Amniotic stem cell (primary cell): ENCODE results near the gene PHACTR1.

Experiments used
- DNase-seq: peaks from one replicate; lab custom pipeline; 2025; lab: John Stamatoyannopoulos, UW

The PHACTR1 gene

GRCh38 chr6:13163161-13163944 is 446.8 kb downstream of the PHACTR1 start:
- no peak for DNase-seq

DNA sequence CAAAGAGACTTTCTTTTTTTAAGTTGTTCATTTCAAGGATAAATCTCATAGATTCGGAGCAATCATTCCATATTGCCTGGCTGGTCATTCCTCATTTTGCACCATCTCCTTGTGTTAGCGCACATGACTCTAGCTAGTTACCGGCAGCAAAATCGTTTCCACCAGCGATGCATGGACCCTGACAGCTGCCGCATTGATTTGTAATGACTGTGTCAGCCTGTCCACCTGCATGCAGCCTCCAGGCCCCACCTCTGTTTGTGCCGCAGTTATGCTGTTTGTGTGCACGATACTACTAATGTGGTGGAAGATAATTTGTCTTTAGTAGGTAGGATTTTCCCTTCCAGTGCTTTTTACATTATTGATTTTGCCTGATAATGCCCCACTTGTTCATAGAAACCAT is 447.7 kb downstream of the PHACTR1 start:
- DNase-seq: no peak

DNA sequence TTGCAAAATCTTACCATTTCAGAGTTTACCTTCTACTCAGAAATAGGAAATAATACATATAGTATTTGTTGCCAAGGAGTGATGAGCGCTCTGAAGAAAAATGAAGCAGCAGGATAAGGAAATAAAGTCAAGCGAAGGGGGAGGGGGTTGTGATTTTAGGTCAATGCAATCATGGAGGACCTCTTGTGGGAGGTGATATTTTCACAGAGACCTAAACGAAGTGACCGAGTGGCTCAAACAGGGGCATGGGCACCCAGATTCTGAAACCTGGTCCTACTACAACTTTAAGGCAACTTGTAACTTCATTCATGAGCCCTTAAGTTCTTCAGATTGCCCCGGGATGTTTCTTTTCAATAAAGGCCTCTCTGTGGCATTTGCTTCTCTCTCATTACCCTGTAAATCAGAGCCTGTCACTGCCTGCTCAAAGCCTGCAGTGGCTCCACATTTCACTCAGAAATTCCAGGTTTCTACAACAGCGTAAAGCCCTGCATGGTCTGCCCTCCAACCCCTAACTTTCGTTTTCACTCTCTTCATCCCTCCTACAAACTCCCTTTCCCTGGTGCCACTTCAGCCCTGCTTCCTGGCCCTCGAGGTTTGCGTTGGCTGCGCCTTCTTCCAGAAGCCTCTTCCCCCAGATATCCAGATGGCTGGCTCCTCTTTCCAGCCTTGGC is 449.1 kb downstream of the PHACTR1 start:
- DNase-seq: no peak

DNA sequence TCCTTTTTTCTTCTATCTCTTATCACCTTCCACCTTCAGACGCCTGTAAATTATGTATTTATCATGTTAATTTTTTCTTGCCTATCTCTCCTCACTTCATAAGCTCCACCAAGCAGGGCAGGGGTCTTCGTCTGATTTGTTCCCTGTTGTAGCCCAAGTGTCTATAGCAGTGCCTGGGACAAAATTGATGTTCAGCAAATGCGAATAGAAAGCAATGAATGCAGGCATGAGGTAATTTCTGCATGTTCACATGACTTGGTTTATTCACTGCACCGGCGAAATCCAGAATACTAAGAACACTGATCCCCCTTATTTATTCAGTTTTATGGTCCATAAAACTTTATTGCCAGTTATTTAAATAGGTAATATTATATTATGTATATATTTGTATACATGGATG is 449.7 kb downstream of the PHACTR1 start:
- no peak for DNase-seq

DNA sequence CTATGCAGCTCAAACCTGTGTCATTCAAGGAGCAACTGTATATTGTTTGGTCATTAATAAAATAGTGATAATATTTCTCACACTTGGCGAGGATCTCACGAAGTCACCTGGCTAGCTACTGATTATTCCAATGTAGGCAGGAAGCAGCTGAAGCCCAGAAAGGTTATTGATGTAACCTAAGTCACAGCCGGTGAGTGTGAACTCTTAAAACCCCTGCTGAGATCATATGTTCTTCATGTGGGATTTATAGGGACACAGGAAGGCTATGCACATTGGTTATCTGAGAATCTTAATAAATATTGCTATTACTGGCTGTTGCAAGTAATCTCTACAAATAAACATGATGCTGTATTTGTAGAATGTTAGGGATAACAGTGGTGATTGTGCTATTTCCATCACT is 450.3 kb downstream of the PHACTR1 start:
- DNase-seq: no peak

DNA sequence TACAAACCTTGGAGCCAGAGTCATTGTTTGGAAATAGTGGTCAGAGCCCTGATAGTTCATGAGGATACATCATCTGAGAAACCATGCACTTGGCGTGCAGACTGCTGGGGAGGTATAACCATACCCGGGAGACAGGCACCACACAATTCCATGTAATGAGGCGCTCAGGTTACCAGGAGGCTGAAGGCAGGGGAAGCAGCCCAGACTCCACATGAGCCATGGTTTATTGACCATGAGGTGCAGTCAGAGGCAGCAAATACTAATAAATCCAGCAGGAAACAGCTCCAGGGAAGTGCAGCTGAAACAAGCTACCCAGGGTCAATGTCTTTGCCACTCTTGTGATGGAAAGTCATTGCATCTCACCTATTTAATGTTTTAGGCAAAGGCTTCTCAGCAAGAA is 455.7 kb downstream of the PHACTR1 start:
- no peak for DNase-seq

GRCh38 chr6:13175087-13175486 is 458.5 kb downstream of the PHACTR1 start:
- DNase-seq: no peak

GRCh38 chr6:13175759-13176158 is 459.2 kb downstream of the PHACTR1 start:
- no peak for DNase-seq

- no peak for DNase-seq
These were observed 461.1 kb downstream of the PHACTR1 start for GRCh38 chr6:13177664-13178063.

GRCh38 chr6:13178107-13178506 is 461.5 kb downstream of the PHACTR1 start:
- no peak for DNase-seq

DNA sequence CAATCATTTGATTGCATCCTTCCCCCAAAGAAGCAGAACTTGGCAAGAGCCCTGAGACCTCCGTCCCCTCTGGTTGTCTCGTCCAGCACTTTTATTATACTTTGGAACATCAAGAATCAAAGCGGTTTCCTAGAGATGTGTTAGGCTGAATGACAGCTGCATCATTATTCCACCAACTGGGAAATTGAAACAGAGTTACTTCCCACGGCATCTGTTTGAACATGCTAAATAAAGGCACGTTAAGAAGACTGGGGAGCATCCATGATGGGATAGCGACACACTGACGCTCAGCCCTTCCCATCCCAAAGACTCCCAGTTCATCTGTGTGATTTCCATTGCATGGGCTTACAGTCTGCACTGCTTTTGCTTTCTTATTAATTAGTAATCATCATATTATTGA is 464.0 kb downstream of the PHACTR1 start:
- DNase-seq: no peak

DNA sequence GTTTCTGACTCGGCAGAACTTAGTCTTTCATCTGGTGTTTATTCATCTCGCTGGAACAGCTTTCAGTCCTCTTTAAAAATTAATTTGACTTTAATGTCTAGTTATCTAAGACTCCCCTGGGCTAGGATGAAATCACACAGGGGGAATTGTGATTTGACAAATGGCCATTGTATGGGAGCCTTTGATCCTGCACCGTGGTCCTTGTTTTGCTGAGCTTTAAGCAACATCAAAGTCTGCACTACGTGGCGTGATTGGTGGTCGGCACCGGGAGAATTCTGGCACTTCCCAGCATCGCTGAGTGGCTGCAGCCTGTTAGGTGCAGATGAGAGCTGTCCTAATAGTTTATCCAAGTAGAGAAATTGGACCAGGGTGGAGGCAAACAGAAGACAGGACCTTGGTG is 464.8 kb downstream of the PHACTR1 start:
- no peak for DNase-seq

DNA sequence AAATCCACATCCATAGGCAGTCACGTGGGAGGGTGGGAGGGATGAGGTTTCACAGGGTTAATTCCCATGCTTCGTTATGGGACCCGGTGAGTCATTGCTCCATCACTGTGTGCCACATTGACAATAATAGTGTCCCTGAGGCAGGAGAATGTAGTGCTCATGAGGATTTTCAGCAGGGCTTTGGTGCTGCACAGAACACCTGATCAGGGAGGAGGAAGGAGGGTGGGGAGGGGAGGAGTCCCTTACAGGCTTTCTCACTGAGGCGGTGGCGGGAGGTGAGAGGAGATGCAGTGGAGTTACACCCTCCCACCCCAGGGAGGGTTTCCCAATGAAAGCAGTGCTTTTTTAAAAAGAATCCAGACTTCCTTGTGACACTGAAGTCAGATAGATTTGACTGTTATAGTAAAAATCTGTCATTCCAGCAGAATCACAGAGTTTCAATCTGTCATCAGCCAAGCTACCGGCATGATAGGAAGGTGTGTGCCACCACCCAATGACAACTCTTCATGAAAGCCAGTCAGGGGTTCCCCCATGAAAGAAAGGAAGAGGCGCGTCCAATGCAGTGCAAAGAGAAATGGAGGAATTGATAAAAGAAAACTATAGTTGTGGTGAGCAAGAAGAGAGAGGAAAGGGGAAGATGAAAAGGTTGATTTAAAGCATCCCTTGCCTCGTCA is 467.0 kb downstream of the PHACTR1 start:
- DNase-seq: no peak

DNA sequence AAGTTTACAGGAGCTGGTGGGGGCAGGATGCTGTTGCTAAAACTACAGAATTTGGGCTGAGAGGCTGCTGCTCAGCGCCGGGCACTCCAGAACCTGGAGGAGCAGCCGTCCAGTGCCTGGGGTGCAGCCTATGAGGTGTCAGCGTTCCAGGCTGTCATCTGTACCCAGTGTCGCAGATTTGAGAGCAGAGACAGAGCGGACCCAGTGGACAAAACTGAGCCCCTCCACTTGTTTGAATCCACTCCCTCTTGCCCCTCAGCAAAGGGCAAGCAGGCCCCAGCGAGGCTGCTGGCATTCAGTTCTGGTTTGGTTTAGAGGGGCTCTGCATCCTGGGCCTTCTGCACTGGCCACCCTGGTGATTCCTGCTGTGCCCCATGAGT is 467.5 kb downstream of the PHACTR1 start:
- DNase-seq: no peak

GRCh38 chr6:13184547-13184946 is 468.0 kb downstream of the PHACTR1 start:
- no peak for DNase-seq

- no peak for DNase-seq
These were observed 470.3 kb downstream of the PHACTR1 start for GRCh38 chr6:13186861-13187260.

- DNase-seq: no peak
These were observed 471.1 kb downstream of the PHACTR1 start for GRCh38 chr6:13187692-13188091.

DNA sequence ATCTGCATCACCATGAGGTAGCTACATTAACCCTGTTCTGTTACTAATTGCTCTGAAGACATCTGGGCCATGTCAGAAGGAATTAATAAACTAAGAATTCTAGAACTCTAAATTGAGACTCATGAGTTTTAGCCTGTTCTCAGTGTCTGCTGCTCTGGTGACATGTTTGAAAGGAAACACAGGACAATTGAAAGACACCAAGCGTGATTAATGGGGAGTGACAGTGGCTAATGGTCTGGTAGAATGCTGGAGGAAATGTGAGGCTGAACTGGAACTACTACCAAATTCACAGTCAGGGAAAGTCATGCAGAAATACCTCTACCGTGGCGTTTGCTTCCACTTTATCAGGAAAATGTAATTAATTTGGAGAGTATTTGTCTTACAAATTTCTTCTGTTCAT is 471.7 kb downstream of the PHACTR1 start:
- DNase-seq: no peak

GRCh38 chr6:13189710-13190109 is 473.1 kb downstream of the PHACTR1 start:
- no peak for DNase-seq

DNA sequence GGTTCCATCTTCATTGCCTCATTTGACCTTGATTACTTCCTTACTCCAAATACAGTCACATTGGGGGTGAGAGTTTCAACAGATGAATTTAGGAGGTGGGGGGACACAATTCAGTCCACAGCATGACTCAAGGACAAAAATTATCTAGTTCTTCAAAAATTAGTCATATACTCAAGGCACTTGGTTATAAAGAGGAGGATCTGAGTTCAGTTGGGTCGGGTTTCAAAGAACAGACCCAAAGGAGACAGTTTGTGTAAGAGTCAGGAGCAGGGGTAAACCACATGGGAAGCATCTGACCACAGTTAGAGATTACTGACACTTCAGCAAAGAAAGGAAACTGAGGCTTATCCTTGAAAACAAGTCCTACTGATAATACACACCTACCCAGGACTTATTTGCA is 473.8 kb downstream of the PHACTR1 start:
- no peak for DNase-seq

DNA sequence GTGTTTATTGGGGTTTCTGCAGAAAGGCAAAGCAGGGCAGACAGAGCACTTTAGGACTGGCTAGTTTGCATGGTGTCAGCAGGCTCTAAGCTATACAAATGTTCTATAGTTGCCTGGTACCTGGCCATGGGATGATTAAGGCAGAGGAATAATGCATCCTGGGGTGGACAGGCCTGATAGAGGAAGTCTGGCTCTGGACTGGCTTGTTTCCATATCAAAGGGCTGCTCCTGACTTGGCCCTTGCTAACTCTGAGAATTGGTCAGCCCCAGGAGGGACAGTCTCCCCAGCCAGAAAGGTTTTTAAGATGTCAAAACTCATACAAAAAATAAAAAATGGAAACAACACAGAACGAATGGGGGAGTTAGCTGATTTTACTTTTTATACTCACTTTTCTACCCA is 474.9 kb downstream of the PHACTR1 start:
- DNase-seq: no peak

GRCh38 chr6:13194852-13195251 is 478.3 kb downstream of the PHACTR1 start:
- DNase-seq: no peak

- no peak for DNase-seq
These were observed 479.2 kb downstream of the PHACTR1 start for GRCh38 chr6:13195803-13196202.
